ENCODE measurements around the gene ZDHHC14.

The ZDHHC14 gene

DNA sequence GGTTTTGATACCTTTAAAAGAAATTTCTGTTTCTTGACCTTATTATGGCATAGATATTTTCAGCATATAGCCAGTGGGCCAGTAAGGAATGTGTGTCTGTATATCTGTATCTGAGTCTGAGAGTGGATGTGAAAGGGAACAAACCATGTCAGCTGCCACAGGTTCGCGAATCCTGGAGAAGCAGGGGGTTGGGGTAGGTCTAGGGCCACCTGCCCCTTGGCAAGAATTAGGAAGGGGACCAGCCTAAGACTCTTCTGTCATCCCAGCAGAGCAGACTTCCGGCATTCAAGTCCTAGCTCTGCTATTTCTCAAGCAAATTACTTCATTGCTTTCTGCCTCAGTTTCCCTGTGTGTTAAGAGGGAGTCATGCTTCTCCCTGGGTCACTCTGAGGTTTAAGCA, 261.7 kb downstream of the ZDHHC14 start:
- intact Hi-C loops (cut with DNase I; ENCODE audit: low total_unique reads): no loop called here
- no peak for DNase-seq
- H3K27me3 ChIP-seq: no peaks in the 10 kb centered on the region
- H3K4me3 ChIP-seq: no peak overlapping the region
- H3K27ac ChIP-seq: no peak overlapping the region
- H3K4me1 ChIP-seq: peaks cover 0 to 10% (median 3%) of the 10 kb centered on the region in 4 donors
- H3K9me3 ChIP-seq: no peaks in the 10 kb centered on the region
- H3K36me3 ChIP-seq: peaks cover 0 to 7% (median 6%) of the 10 kb centered on the region in 3 donors
- TF ChIP-seq, protein P1, sequence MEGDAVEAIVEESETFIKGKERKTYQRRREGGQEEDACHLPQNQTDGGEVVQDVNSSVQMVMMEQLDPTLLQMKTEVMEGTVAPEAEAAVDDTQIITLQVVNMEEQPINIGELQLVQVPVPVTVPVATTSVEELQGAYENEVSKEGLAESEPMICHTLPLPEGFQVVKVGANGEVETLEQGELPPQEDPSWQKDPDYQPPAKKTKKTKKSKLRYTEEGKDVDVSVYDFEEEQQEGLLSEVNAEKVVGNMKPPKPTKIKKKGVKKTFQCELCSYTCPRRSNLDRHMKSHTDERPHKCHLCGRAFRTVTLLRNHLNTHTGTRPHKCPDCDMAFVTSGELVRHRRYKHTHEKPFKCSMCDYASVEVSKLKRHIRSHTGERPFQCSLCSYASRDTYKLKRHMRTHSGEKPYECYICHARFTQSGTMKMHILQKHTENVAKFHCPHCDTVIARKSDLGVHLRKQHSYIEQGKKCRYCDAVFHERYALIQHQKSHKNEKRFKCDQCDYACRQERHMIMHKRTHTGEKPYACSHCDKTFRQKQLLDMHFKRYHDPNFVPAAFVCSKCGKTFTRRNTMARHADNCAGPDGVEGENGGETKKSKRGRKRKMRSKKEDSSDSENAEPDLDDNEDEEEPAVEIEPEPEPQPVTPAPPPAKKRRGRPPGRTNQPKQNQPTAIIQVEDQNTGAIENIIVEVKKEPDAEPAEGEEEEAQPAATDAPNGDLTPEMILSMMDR (IDR thresholded peaks at IDR 0.05): no peak

DNA sequence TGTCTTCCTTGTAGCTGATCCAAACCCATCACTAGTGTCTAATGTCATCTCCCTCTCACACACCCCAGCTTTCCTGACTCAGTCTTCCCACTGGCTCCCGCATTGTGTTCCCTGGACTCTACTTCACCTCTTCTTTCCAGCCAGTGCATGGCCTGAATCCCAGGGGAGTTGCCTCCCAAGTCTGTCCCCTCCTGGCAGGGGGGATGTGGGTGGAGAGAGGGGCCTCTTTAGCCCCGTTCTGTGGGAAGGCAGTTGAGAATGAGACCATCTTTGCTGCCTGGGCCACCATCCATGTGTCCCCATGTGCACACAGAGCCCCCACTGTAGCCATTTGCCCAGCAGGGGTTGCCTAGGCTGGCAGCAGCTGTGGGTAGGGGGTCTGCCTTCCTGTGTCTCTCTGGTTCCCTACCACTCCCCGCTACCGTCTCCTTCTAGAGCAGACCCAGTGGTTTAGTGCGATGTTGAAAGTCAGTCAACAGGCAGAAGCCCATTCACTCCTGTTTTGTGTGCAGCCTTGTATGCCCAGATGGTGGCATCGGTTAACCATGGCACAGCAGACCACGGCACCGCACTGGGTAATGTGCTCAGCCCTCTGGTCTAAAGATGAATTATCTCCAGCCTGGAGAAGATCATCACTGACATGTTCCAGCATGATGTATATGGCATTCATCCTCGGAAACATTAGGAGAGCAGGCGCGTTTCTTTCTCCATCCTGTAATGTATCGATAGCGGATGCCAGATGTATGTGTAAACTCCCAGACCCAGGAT, 263.2 kb downstream of the ZDHHC14 start:
- no peak overlapping the region for H3K27ac ChIP-seq
- H3K36me3 ChIP-seq: peaks cover 0 to 8% (median 7%) of the 10 kb centered on the region in 3 donors
- peaks cover 0 to 10% (median 3%) of the 10 kb centered on the region in 4 donors for H3K4me1 ChIP-seq
- H3K4me3 ChIP-seq: no peak overlapping the region
- TF ChIP-seq, protein P1 (IDR thresholded peaks at IDR 0.05): peak; percentile 32 to 39
- DNase-seq: peak; percentile 40 to 64
- H3K9me3 ChIP-seq: no peaks in the 10 kb centered on the region
- H3K27me3 ChIP-seq: no peaks in the 10 kb centered on the region
- intact Hi-C loops (cut with DNase I; ENCODE audit: low total_unique reads): no loop called here

DNA sequence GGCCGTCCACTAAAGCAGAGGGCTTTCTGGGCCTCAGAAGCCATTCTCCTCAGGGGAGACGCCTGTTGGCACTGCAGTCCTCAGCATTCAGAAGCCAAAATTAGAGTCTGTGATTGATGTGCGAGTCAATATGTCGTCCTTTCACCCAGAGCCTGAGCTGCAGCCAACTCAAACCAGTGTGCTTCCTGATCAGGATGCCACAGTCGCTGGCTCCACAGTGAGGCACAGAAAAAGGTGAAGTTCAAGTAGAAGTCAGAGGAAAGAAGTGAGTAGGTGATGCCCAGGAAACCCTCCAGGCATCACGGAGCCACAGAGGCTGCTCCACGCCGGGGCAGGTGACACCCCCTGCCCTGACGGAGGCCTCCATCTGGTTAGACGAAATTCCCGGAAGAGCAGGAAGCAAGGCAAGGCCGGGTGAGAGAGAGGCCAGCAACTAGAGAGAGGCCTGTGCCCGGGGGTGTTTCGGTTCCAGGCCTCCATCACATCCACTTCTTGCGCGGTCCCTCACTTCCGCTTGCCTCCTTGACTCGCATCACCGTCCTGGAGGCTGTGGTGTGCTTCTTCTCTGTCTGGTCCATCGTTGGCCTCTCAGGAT, 264.3 kb downstream of the ZDHHC14 start:
- Histone ChIP-seq H3K27ac (no peak overlapping the region), H3K36me3 (peaks cover 0 to 8% (median 7%) of the 10 kb centered on the region in 3 donors), H3K4me3 (no peak overlapping the region), H3K4me1 (peaks cover 0 to 20% (median 11%) of the 10 kb centered on the region in 4 donors), H3K27me3 (no peaks in the 10 kb centered on the region), H3K9me3 (no peaks in the 10 kb centered on the region)
- TF ChIP-seq, protein P1 (IDR thresholded peaks at IDR 0.05): no peak
- intact Hi-C loops (cut with DNase I; ENCODE audit: low total_unique reads): no loop called here
- peak in 1 of 2 donors; percentile 62 for DNase-seq

DNA sequence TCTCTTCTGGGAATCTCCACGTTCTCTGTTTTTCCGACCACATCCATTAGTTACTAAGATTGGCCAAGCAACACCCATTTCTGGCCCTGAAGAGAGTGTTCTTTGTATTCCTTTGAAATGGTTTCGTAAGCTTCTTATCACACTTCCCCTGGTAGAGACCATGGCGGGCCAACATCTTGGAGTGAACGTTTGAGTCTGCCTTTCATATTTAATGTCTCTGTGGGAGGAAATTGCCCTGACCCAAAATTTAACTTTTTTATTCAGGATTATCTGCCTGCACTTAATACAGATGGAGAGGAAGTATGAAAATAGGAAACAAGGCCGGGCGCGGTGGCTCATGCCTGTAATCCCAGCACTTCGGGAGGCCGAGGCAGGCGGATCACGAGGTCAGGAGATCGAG, 265.0 kb downstream of the ZDHHC14 start:
- Histone ChIP-seq H3K9me3 (no peaks in the 10 kb centered on the region), H3K4me1 (peaks cover 0 to 24% (median 13%) of the 10 kb centered on the region in 4 donors), H3K36me3 (peaks cover 0 to 8% (median 7%) of the 10 kb centered on the region in 3 donors), H3K27ac (no peak overlapping the region), H3K4me3 (no peak overlapping the region), H3K27me3 (no peaks in the 10 kb centered on the region)
- peak in 1 of 2 donors; percentile 55 for DNase-seq
- TF ChIP-seq, protein P1 (IDR thresholded peaks at IDR 0.05): no peak
- intact Hi-C loops (cut with DNase I; ENCODE audit: low total_unique reads): no loop called here

- TF ChIP-seq, protein P1 (IDR thresholded peaks at IDR 0.05): no peak
- no peak overlapping the region for H3K4me3 ChIP-seq
- H3K36me3 ChIP-seq: peaks cover 0 to 8% (median 7%) of the 10 kb centered on the region in 3 donors
- peak in 1 of 2 donors; percentile 39 for DNase-seq
- H3K27me3 ChIP-seq: no peaks in the 10 kb centered on the region
- intact Hi-C loops (cut with DNase I; ENCODE audit: low total_unique reads): no loop called here
- no peaks in the 10 kb centered on the region for H3K9me3 ChIP-seq
- H3K4me1 ChIP-seq: peaks cover 0 to 24% (median 13%) of the 10 kb centered on the region in 4 donors
- H3K27ac ChIP-seq: no peak overlapping the region
Measured at GRCh38 chr6:157647261-157647915, 266.4 kb downstream of the ZDHHC14 start.

All from tibial artery (tissue), 4 donors.